Skeletal muscle cell (primary cell): Measurements from ENCODE around the gene NOXO1.
"Not testable (repeated sequence)": the region's sequence is repeated elsewhere in the genome, so short reads cannot be mapped to it uniquely, and the experiment has no call there.

ENCODE experiments used
- DNase-seq: peaks from one replicate; pipeline ENCODE4 v3.0.0-alpha.2; 2010; ENCODE audit warnings: low read depth
- H3K4me3 ChIP-seq: 2 replicates; pipeline ENCODE4 v1.5.1; 2011; ENCODE audit warnings: low read depth, mild to moderate bottlenecking, control low read depth, low read length, moderate library complexity

NOXO1 gene

DNA sequence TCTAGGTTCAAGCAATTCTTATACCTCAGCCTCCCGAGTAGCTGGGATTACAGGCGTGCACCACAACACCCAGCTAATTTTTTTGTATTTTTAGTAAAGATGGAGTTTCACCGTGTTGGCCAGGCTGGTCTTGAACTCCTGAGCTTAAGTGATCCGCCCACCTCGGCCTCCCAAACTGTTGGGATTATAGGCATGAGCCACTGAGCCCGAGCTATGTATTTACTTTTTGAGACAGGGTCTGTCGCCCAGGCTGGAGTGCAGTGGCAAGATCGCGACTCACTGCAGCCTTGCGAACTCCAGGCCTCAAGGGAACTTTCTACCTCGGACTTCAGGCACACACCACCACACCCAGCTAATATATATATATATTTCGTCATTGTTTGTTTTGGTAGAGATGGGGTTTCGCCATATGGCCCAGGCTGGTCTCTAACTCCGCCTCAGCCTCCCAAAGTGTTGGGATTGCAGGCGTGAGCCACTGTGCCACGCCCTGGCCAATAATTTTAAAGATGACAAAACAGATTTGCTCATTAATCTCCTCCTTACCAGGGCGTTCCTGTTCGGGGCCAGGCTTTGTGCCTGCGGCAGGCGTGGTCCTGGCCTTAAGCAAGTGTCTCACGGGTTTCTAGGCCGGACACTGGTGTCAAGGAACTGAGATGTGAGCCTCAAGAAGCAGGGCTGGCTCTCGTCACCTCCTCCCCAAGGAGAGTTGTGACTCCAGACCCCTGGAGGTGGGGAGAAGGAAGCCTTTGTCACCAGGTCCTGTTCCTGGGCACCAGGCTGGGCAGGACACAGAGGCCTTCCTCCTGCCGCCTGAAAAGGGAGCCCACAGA, 34.1 kb upstream of the NOXO1 start:
- no peak overlapping the region for H3K4me3 ChIP-seq
- no peak for DNase-seq

DNA sequence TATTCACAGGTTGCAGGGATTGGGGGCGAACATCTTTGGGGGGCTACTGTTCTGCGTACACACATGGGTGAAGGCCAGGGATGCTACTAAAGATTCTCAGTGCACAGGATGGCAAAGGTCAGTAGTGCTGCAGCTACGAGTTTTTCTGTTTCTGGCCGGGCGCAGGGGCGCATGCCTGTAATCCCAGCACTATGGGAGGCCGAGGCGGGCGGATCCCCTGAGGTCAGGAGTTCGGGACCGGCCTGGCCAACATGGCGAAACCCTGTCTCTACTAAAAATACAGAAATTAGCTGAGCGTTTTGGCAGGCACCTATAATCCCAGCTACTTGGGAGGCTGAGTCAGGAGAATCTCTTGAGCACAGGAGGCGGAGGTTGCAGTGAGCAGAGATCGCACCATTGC, 32.3 kb upstream of the NOXO1 start:
- no peak for DNase-seq
- H3K4me3 ChIP-seq = no peak overlapping the region

- not testable (repeated sequence) for DNase-seq, H3K4me3 ChIP-seq
These were observed 30.5 kb upstream of the NOXO1 start for GRCh38 chr16:2011726-2012125.

DNA sequence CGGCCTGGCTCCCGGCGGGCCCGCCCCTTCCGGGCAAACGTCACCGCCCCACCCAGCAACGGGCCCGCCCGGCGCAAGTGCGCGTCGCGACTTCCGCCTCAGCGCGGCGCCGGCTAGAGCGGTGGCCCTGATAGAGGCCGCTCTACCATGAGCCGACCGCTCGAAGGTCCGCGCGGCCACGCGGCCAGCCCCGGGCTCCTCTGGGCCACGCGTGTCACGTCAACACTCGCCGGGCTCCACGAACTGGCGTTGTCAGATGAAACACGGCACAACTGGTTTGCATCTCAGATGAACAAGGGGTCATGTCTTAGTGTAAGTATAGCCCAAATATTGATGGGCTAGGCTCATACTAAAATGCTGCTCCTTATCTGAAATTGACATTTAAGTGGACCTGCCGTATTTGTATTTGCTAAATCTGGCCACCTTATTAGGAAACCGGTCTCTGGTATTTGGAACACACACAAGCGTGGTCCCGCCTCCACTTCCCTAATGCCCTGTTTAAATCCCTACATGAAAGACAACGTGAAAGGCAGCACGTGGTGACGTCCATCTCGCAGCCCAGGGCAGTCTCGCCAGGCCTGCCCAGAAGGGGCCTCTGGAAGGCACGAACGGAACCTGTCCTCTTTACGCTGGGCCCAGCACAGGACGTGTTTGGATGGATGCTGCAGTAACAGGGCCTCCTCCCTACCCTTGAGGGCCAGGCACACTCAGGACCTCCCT, 28.7 kb upstream of the NOXO1 start, which contains the start of gene ZNF598:
TSS of gene ZNF598 (minus strand) at position 31 of the 720 bp plus-strand sequence.
- H3K4me3 ChIP-seq = peak within 1 kb of the TSS; percentile 73

GRCh38 chr16:2009164-2009711, 28.0 kb upstream of the NOXO1 start:
- DNase-seq = no peak

More for the DNA sequence above, 28.7 kb upstream of the NOXO1 start, which contains the start of gene ZNF598:
- peak; percentile 62 for DNase-seq

GRCh38 chr16:2008631-2009163, 27.4 kb upstream of the NOXO1 start:
- H3K4me3 ChIP-seq = peak overlapping the region; percentile 73
- no peak for DNase-seq

More at GRCh38 chr16:2009164-2009711, 28.0 kb upstream of the NOXO1 start:
- H3K4me3 ChIP-seq = peak overlapping the region; percentile 73

DNA sequence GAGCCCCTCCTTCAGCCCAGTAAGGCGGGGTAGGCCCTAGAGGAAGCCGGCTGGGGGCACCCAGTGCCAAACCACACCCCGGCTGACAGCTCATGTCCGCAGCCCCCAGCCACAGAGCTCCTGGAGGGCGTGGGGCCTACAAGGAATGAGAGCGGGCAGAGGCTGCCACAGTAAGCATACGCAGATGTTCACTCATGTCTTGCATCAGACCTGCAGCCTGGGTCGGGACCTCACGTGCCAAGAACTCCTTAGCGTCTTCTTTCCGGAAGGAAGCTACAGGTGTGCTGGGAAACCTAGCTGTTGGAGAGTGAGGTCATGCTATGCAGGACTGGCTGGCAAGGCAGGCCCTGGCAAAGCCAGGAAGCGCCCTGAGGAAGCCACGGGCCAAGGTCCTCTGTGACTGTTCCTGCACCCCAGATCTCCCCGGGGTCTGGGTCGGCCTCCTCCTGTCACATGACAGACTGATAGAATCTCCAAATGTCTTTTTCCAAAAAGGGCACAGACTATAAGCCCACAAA, 26.8 kb upstream of the NOXO1 start:
- peak overlapping the region; percentile 73 for H3K4me3 ChIP-seq
- DNase-seq = no peak

DNA sequence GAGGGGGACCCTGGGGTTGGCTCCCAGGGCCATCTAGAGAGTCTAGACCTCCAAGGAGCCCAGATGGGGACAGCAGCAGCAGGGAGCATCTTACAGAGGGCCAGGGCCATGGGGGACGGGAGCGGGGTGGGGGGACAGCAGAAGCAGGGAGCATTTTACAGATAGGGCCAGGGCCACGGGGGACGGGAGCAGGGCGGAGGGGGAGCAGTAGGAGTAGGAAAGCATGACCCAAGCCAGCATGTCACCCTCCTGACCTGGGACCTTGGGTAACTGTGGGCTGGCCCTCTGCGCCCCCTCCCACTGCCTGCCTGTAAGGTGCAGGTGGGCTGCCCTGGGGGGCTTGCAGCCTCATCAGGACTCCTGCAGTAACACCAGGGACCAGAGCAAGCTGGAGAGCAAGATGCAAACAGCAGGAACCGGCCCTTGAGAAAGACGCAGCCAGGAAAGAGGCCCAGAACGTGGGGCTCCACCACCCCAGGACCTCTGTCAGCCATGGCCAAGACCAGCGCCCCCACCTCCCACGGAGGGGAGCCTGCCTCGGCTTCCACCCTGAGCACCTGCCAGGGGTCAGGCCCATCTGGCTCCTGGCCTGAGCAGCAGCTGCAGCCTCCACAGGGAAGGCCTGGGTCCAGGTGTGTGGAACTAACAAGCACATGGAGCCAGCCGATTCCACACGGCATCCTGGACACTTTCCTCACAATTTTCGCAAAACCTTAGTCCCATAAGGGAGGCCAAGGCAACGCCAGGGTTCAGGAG, 26.0 kb upstream of the NOXO1 start:
- DNase-seq = no peak
- H3K4me3 ChIP-seq = peak overlapping the region; percentile 73

DNA sequence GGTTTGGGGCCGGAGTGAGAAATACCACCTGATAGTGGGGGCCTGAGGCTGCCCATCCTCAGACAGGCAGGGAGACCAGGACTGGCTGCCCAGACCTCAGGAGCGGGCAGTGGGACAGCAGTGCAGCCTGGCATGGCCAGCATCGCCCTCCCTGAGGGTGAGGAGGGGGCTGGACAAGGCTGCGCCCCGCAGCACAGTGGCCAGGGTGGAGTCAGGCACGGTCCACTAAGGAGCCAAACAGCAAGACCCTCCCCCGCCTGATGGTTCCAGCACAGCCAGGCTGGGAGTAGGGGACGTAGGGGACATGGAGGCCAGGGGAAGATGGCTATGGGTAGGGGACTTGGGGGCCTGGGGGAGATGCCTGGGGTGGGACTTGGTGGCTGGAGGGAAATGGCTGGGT, 25.0 kb upstream of the NOXO1 start:
- H3K4me3 ChIP-seq = no peak overlapping the region
- DNase-seq = no peak

- DNase-seq = no peak
- no peak overlapping the region for H3K4me3 ChIP-seq
These were observed 24.4 kb upstream of the NOXO1 start for GRCh38 chr16:2005646-2006045.

DNA sequence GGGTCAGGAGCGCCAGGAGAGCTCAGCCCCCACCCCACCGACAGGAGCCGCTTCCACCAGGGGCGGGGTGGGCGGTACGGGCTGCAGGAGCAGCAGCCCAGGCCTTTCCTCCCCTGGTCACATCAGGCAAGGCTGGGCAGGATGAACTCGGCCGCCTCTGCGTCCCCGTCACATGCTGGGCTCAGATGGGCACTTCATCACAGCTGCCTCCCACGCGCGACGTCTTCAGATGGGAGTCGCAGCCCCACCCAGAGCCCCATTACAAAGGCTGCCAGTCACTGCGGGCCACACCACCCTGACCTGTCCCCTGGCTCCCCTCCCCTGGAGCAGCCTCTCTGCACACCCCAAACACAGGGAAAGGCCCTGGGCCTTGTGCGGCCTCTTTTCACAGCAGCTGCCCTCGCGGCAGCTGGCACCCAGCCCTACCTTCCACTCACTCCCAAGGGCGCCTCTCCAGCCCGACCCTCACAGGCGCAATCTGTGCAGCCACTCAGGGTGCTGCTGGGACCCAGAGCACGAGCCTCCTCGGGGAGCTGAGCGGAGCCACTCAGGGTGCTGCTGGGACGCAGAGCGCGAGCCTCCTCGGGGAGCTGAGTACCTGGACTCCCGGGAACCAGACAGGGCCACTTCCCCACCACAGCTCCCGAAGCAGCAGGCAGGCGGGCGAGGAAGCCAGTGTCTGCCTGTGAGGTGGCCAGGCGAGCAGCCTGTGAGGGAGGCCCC, 23.7 kb upstream of the NOXO1 start:
- H3K4me3 ChIP-seq = no peak overlapping the region
- no peak for DNase-seq

GRCh38 chr16:2003827-2004641, 22.8 kb upstream of the NOXO1 start:
- no peak for DNase-seq
- no peak overlapping the region for H3K4me3 ChIP-seq

DNA sequence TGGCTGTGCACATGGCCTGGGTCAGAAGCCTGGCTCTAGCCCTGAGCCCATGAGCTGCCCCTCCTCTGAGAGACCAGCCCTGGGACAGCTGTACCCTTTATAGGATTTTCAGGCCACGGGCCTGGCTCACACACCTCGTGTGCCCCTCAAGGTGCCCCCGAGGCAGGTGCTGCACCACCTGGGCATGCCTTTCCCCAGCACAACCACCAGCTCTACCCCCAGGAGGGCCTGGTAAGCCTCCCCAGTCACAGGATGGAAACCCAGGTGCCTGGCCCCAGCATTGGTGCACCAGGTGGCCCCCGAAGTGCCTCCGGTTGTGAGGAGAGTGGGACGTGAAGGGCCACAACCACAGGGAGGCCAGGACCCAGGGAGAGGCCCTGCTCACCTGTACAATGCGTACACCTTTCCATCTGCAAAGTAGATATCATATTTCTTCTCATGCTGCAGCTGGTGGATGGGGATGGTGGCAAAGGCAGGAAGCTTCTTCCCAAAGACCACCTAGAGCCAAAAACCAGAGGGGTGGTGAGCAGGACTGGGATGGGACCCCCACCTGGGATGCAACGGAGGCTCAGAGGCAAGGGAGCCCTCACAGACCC, 22.1 kb upstream of the NOXO1 start:
- no peak for DNase-seq
- H3K4me3 ChIP-seq = no peak overlapping the region

- no peak overlapping the region for H3K4me3 ChIP-seq
- no peak for DNase-seq
These were observed 21.3 kb upstream of the NOXO1 start for GRCh38 chr16:2002406-2003230.

GRCh38 chr16:2001456-2002355, 20.4 kb upstream of the NOXO1 start:
- no peak for DNase-seq
- no peak overlapping the region for H3K4me3 ChIP-seq

DNA sequence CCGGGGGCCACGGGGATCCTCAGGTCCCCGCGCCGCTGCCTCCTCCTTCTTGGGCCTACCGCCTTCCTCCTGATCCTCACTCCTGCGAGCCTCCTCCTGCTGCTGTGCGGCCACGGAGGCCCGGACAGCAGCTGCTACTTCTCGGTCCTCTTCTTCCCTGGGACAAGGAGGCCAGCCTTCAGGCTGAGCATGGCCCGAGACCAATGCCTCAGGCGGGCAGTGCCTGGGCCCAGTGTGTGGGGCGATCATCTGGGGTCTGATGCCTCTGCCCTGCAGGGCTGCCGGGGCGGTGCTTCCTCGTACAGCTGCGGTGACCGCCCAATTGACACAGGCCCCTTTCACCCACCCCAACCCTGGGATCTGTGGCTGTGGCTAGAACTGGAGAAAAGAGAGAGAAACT, 19.8 kb upstream of the NOXO1 start:
- DNase-seq = no peak
- H3K4me3 ChIP-seq = no peak overlapping the region
